Measurements from ENCODE around the gene LKAAEAR1. TPM values are rescaled to one million over a fixed set of nuclear protein-coding genes. Genes with fewer than 3 reads are reported as not detected.

Gene LKAAEAR1
- total and polyA plus RNA-seq, 9 of the 15 experiments (the other 6 are each of a cell fraction or from before 2014, with no cell fraction given): not detected

- peak; percentile 80; the same call in 1 of the 2 replicates for TF ChIP-seq CTBP1 (IDR thresholded peaks at IDR 0.05; ENCODE audit: borderline replicate concordance)
- TF ChIP-seq SFPQ (IDR thresholded peaks at IDR 0.05; ENCODE audit: low read depth, low read length): no peak
- no peak for TF ChIP-seq ZC3H11A (IDR thresholded peaks at IDR 0.05; ENCODE audit: low read depth, low read length)
- TF ChIP-seq SMAD4 (CRISPR knock-in tag; conservative IDR thresholded peaks at IDR 0.05): peak; percentile 80
- peak; percentile 65; the same call in 1 of the 2 replicates for TF ChIP-seq JUND (IDR thresholded peaks at IDR 0.05; ENCODE audit: borderline replicate concordance, low read depth, low read length)
- no peak; the same call in 2 of the 3 replicates for TF ChIP-seq JUND (tag; IDR thresholded peaks at IDR 0.05; ENCODE audit: borderline replicate concordance, low read depth, low read length)
- TF ChIP-seq TARDBP (IDR thresholded peaks at IDR 0.05): no peak
- no peak for TF ChIP-seq ZNF232 (CRISPR knock-in tag; IDR thresholded peaks at IDR 0.05)
- TF ChIP-seq EWSR1 (IDR thresholded peaks at IDR 0.05; ENCODE audit: borderline replicate concordance, low read depth, partially characterized antibody): no peak
- no peak for TF ChIP-seq MCM3 (IDR thresholded peaks at IDR 0.05)
- no peak for TF ChIP-seq ELF2 (CRISPR knock-in tag; IDR thresholded peaks at IDR 0.05)
- peak in 1 of 2 experiments; percentile 95; a peak in 2 of 4 replicates for TF ChIP-seq ZNF639 (CRISPR knock-in tag; conservative IDR thresholded peaks at IDR 0.05 in 1 of 2, IDR thresholded peaks at IDR 0.05 in 1 of 2)
- no peak for TF ChIP-seq ZNF224 (CRISPR knock-in tag; IDR thresholded peaks at IDR 0.05)
- TF ChIP-seq DEAF1 (CRISPR knock-in tag; IDR thresholded peaks at IDR 0.05): no peak
- no peak for TF ChIP-seq CGGBP1 (CRISPR knock-in tag; IDR thresholded peaks at IDR 0.05)
- TF ChIP-seq ZNF436 (CRISPR knock-in tag; IDR thresholded peaks at IDR 0.05): no peak
- no peak for TF ChIP-seq EGR1 (conservative IDR thresholded peaks at IDR 0.05)
- TF ChIP-seq ZNF696 (CRISPR knock-in tag; conservative IDR thresholded peaks at IDR 0.05): no peak
- TF ChIP-seq ZNF717 (CRISPR knock-in tag; IDR thresholded peaks at IDR 0.05): no peak
- TF ChIP-seq C11orf30 (IDR thresholded peaks at IDR 0.05; ENCODE audit: low read depth): no peak
- 0 out of 2 replicates have a peak, but pooled peaks have one; percentile 7 for TF ChIP-seq NFIC (IDR thresholded peaks at IDR 0.05)
- no peak for TF ChIP-seq ATF2 (CRISPR knock-in tag; IDR thresholded peaks at IDR 0.05)
- TF ChIP-seq NR2F6 (CRISPR knock-in tag; IDR thresholded peaks at IDR 0.05): 0 out of 2 replicates have a peak, but pooled peaks have one; percentile 44
These were observed 21.4 kb downstream of the LKAAEAR1 start, which contains the start of gene TCEA2 (continued) for GRCh38 chr20:64062596-64063388.

Data from K562 (cell line).